COLO668 (cell line): Measurements from ENCODE around the gene SLC9B2.

Experiments
- DNase-seq: peaks from one replicate; lab custom pipeline; 2025; ENCODE audit not compliant: unreplicated experiment; lab: John Stamatoyannopoulos, UW

The SLC9B2 gene

GRCh38 chr4:103079621-103080020 lies 3.1 kb upstream of the SLC9B2 start:
- no peak for DNase-seq

- peak; percentile 84 for DNase-seq
These were observed 441 bp downstream of the SLC9B2 start for GRCh38 chr4:103075894-103076746.

- DNase-seq, result no peak
These were observed 1.1 kb downstream of the SLC9B2 start for GRCh38 chr4:103075435-103075893.

GRCh38 chr4:103074744-103075434 lies 1.7 kb downstream of the SLC9B2 start:
- no peak for DNase-seq

- no peak for DNase-seq
These were observed 2.6 kb downstream of the SLC9B2 start for GRCh38 chr4:103073792-103074438.

GRCh38 chr4:103067841-103068547 lies 8.6 kb downstream of the SLC9B2 start:
- DNase-seq, result no peak

- DNase-seq, result no peak
These were observed 16.0 kb downstream of the SLC9B2 start for GRCh38 chr4:103060453-103061148.

GRCh38 chr4:103054030-103054429 lies 22.5 kb downstream of the SLC9B2 start:
- DNase-seq, result no peak

- DNase-seq, result no peak
These were observed 23.8 kb downstream of the SLC9B2 start for GRCh38 chr4:103052779-103053178.

- no peak for DNase-seq
These were observed 24.4 kb downstream of the SLC9B2 start for GRCh38 chr4:103052145-103052544.

GRCh38 chr4:103050736-103051436 lies 25.7 kb downstream of the SLC9B2 start:
- no peak for DNase-seq

- peak; percentile 13 for DNase-seq
These were observed 29.9 kb downstream of the SLC9B2 start for GRCh38 chr4:103046416-103047290.

- DNase-seq, result no peak
These were observed 32.4 kb downstream of the SLC9B2 start for GRCh38 chr4:103044183-103044582.

- no peak for DNase-seq
These were observed 40.4 kb downstream of the SLC9B2 start for GRCh38 chr4:103036169-103036568.

- DNase-seq, result peak; percentile 20
These were observed 44.0 kb downstream of the SLC9B2 start for GRCh38 chr4:103032574-103032973.

- DNase-seq, result no peak
These were observed 45.8 kb downstream of the SLC9B2 start for GRCh38 chr4:103030791-103031190.

GRCh38 chr4:103029300-103029699 lies 47.3 kb downstream of the SLC9B2 start:
- DNase-seq, result no peak

GRCh38 chr4:103026868-103027267 lies 49.7 kb downstream of the SLC9B2 start:
- no peak for DNase-seq

- no peak for DNase-seq
These were observed 51.6 kb downstream of the SLC9B2 start for GRCh38 chr4:103024996-103025395.
